ENCODE results near the gene NEMP1.

GRCh38 chr12:57047981-57048380 lies 30.6 kb downstream of the NEMP1 start:
- TF ChIP-seq CTCF (conservative IDR thresholded peaks at IDR 0.05 in 1 of 2, IDR thresholded peaks at IDR 0.05 in 1 of 2; ENCODE audit: low read depth in 1 of 2, low read length in 2 of 2) = no peak
- TF ChIP-seq EZH2 (IDR thresholded peaks at IDR 0.05; ENCODE audit: low read length, missing control alignments) = no peak

Data from fibroblast of lung (primary cell).